ENCODE results near the gene AGER.

The AGER gene

GRCh38 chr6:32184084-32184640 is at the start of gene AGER:
TSS of gene AGER (minus strand) at chr6:32184253. CDS start at chr6:32184222, 31 bp downstream.
- no peak for DNase-seq (ENCODE audit: low read depth)
- no peak within 1 kb of the TSS for H3K4me3 ChIP-seq (ENCODE audit: low read depth, low read length)
- TF ChIP-seq CTCF (IDR thresholded peaks at IDR 0.05; ENCODE audit: control insufficient read depth, extremely low read depth, insufficient read depth) = no peak

GRCh38 chr6:32226434-32226833 is 42.4 kb upstream of the AGER start:
- DNase-seq (ENCODE audit: low read depth) = no peak
- no peak for TF ChIP-seq CTCF (IDR thresholded peaks at IDR 0.05; ENCODE audit: control insufficient read depth, extremely low read depth, insufficient read depth)
- H3K4me3 ChIP-seq (ENCODE audit: low read depth, low read length) = no peak overlapping the region

- H3K4me3 ChIP-seq (ENCODE audit: low read depth, low read length) = no peak overlapping the region
- no peak for TF ChIP-seq CTCF (IDR thresholded peaks at IDR 0.05; ENCODE audit: control insufficient read depth, extremely low read depth, insufficient read depth)
- DNase-seq (ENCODE audit: low read depth) = no peak
Observed at GRCh38 chr6:32224696-32225095, 40.6 kb upstream of the AGER start.

- H3K4me3 ChIP-seq (ENCODE audit: low read depth, low read length) = no peak within 1 kb of the TSS
- no peak for TF ChIP-seq CTCF (IDR thresholded peaks at IDR 0.05; ENCODE audit: control insufficient read depth, extremely low read depth, insufficient read depth)
- no peak for DNase-seq (ENCODE audit: low read depth)
Observed at GRCh38 chr6:32223258-32224235, 39.5 kb upstream of the AGER start, which contains the start of gene NOTCH4. TSS of gene NOTCH4 (minus strand) at chr6:32224067. CDS start at chr6:32223928, 139 bp downstream.

- no peak for TF ChIP-seq CTCF (IDR thresholded peaks at IDR 0.05; ENCODE audit: control insufficient read depth, extremely low read depth, insufficient read depth)
- no peak overlapping the region for H3K4me3 ChIP-seq (ENCODE audit: low read depth, low read length)
- no peak for DNase-seq (ENCODE audit: low read depth)
Observed at GRCh38 chr6:32222333-32223230, 38.5 kb upstream of the AGER start.

GRCh38 chr6:32220021-32220420 is 36.0 kb upstream of the AGER start:
- no peak for TF ChIP-seq CTCF (IDR thresholded peaks at IDR 0.05; ENCODE audit: control insufficient read depth, extremely low read depth, insufficient read depth)
- DNase-seq (ENCODE audit: low read depth) = no peak

More at GRCh38 chr6:32220021-32220420, 36.0 kb upstream of the AGER start:
- no peak overlapping the region for H3K4me3 ChIP-seq (ENCODE audit: low read depth, low read length)

Data from LNCaP clone FGC (cell line).